ENCODE data around the gene PGAM1.
A peak's percentile ranks its signal among the peaks of the same experiment; 100 is the strongest.
"Not testable (repeated sequence)": the region's sequence is repeated elsewhere in the genome, so short reads cannot be mapped to it uniquely, and the experiment has no call there.

Gene PGAM1

GRCh38 chr10:97468162-97468561 lies 42.2 kb downstream of the PGAM1 start:
- H3K27ac ChIP-seq (ENCODE audit: poor library complexity, severe bottlenecking), result peak overlapping the region; percentile 63

GRCh38 chr10:97468781-97469180 lies 42.8 kb downstream of the PGAM1 start:
- Histone ChIP-seq H3K4me1 (ENCODE audit: insufficient read depth, poor library complexity, severe bottlenecking) (peaks cover 18% of the 10 kb centered on the region), H3K36me3 (ENCODE audit: low read depth) (peaks cover 97% of the 10 kb centered on the region), H3K27ac (ENCODE audit: poor library complexity, severe bottlenecking) (peak overlapping the region; percentile 63)
- not testable (repeated sequence) for DNase-seq (ENCODE audit: low spot score); H3K27me3 ChIP-seq (ENCODE audit: insufficient read depth, poor library complexity, severe bottlenecking); H3K4me3 ChIP-seq (ENCODE audit: severe bottlenecking); H3K9me3 ChIP-seq (ENCODE audit: severe bottlenecking); ATAC-seq (ENCODE audit: low read depth)

More at GRCh38 chr10:97468162-97468561, 42.2 kb downstream of the PGAM1 start:
- peak; percentile 18; the same call in 1 of the 3 replicates for ATAC-seq (ENCODE audit: low read depth)
- Histone ChIP-seq H3K27me3 (ENCODE audit: insufficient read depth, poor library complexity, severe bottlenecking) (no peaks in the 10 kb centered on the region), H3K4me3 (ENCODE audit: severe bottlenecking) (no peak overlapping the region), H3K36me3 (ENCODE audit: low read depth) (peaks cover 96% of the 10 kb centered on the region), H3K9me3 (ENCODE audit: severe bottlenecking) (no peaks in the 10 kb centered on the region), H3K4me1 (ENCODE audit: insufficient read depth, poor library complexity, severe bottlenecking) (peaks cover 18% of the 10 kb centered on the region)
- no peak for TF ChIP-seq CTCF (IDR thresholded peaks at IDR 0.05; ENCODE audit: poor library complexity, severe bottlenecking)
- DNase-seq (ENCODE audit: low spot score), result no peak

GRCh38 chr10:97474918-97475317 lies 48.9 kb downstream of the PGAM1 start:
- H3K4me1 ChIP-seq (ENCODE audit: insufficient read depth, poor library complexity, severe bottlenecking), result peaks cover 13% of the 10 kb centered on the region
- no peak overlapping the region for H3K4me3 ChIP-seq (ENCODE audit: severe bottlenecking)
- no peak for ATAC-seq (ENCODE audit: low read depth)
- no peaks in the 10 kb centered on the region for H3K9me3 ChIP-seq (ENCODE audit: severe bottlenecking)
- no peaks in the 10 kb centered on the region for H3K27me3 ChIP-seq (ENCODE audit: insufficient read depth, poor library complexity, severe bottlenecking)
- no peak overlapping the region for H3K27ac ChIP-seq (ENCODE audit: poor library complexity, severe bottlenecking)
- TF ChIP-seq CTCF (IDR thresholded peaks at IDR 0.05; ENCODE audit: poor library complexity, severe bottlenecking), result no peak
- peaks cover 100% of the 10 kb centered on the region for H3K36me3 ChIP-seq (ENCODE audit: low read depth)
- no peak for DNase-seq (ENCODE audit: low spot score)

DNA sequence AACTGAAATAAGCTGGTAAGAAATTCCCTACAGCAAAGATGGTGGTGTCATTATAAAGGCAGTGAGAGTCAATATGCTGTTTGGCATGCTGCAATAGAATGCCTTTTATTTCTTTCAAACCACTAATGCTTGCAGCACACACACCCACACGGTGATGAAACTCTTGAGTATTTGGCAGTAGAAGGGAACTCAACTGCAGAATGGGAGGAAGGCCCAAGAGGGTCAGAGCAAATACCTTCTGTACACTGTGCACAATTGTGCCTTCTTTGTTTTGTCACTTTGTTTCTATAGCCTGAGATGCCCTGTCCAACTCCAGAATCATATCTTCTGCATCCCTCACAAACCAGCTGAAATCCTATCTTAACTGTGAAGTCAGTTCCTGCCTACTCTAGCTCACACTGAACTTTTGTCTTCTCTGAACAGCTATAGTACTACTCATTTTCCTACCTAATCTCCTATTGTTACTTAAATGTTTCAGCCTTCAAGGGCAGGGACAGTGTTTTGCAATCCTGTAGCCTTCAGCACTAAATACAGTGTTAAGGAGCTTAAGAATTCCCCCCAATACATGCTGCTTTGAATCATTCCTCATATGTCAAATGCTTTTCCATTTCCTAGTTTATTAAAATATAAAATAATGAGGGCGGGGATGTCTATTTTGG lies 50.1 kb downstream of the PGAM1 start:
- DNase-seq (ENCODE audit: low spot score), result no peak
- Histone ChIP-seq H3K4me3 (ENCODE audit: severe bottlenecking) (no peak overlapping the region), H3K9me3 (ENCODE audit: severe bottlenecking) (no peaks in the 10 kb centered on the region), H3K4me1 (ENCODE audit: insufficient read depth, poor library complexity, severe bottlenecking) (peaks cover 24% of the 10 kb centered on the region), H3K27ac (ENCODE audit: poor library complexity, severe bottlenecking) (no peak overlapping the region), H3K27me3 (ENCODE audit: insufficient read depth, poor library complexity, severe bottlenecking) (no peaks in the 10 kb centered on the region), H3K36me3 (ENCODE audit: low read depth) (peaks cover 98% of the 10 kb centered on the region)
- TF ChIP-seq CTCF (IDR thresholded peaks at IDR 0.05; ENCODE audit: poor library complexity, severe bottlenecking), result no peak
- no peak for ATAC-seq (ENCODE audit: low read depth)

- peaks cover 93% of the 10 kb centered on the region for H3K36me3 ChIP-seq (ENCODE audit: low read depth)
These were observed 53.4 kb downstream of the PGAM1 start for GRCh38 chr10:97479410-97479809.

GRCh38 chr10:97479939-97480338 lies 53.9 kb downstream of the PGAM1 start:
- Histone ChIP-seq H3K4me1 (ENCODE audit: insufficient read depth, poor library complexity, severe bottlenecking) (peaks cover 41% of the 10 kb centered on the region), H3K27ac (ENCODE audit: poor library complexity, severe bottlenecking) (peak overlapping the region; percentile 79), H3K27me3 (ENCODE audit: insufficient read depth, poor library complexity, severe bottlenecking) (no peaks in the 10 kb centered on the region), H3K9me3 (ENCODE audit: severe bottlenecking) (no peaks in the 10 kb centered on the region), H3K4me3 (ENCODE audit: severe bottlenecking) (no peak overlapping the region), H3K36me3 (ENCODE audit: low read depth) (peaks cover 93% of the 10 kb centered on the region)
- ATAC-seq (ENCODE audit: low read depth) (no peak), DNase-seq (ENCODE audit: low spot score) (no peak)
- no peak for TF ChIP-seq CTCF (IDR thresholded peaks at IDR 0.05; ENCODE audit: poor library complexity, severe bottlenecking)

More at GRCh38 chr10:97479410-97479809, 53.4 kb downstream of the PGAM1 start:
- ATAC-seq (ENCODE audit: low read depth), result peak; percentile 29; the same call in 1 of the 3 replicates
- H3K4me3 ChIP-seq (ENCODE audit: severe bottlenecking); H3K27me3 ChIP-seq (ENCODE audit: insufficient read depth, poor library complexity, severe bottlenecking); DNase-seq (ENCODE audit: low spot score); H3K9me3 ChIP-seq (ENCODE audit: severe bottlenecking): not testable (repeated sequence)
- Histone ChIP-seq H3K27ac (ENCODE audit: poor library complexity, severe bottlenecking) (peak overlapping the region; percentile 79), H3K4me1 (ENCODE audit: insufficient read depth, poor library complexity, severe bottlenecking) (peaks cover 41% of the 10 kb centered on the region)
